GM12878 (cell line): Measurements from ENCODE around the gene CFAP58.

Experiments used
- CTCF ChIP-seq, 3 experiments: IDR thresholded peaks in 2 of 3; conservative IDR thresholded peaks in 1 of 3; 2 replicates each; pipeline ENCODE4 v1.5.1; 2011; ENCODE audit warnings: low read depth in 3 of 3, low read length in 3 of 3, mild to moderate bottlenecking in 3 of 3, control low read depth in 2 of 3, moderate library complexity in 2 of 3, inconsistent platforms in 1 of 3, mixed read lengths in 1 of 3; ENCODE audit not compliant: control insufficient read depth in 2 of 3, insufficient read depth in 1 of 3; ENCODE audit errors: extremely low read depth in 1 of 3
- EP300 ChIP-seq, 2 experiments: fragments of 150-350 bp in 1 of 2; IDR thresholded peaks; 2 replicates each; pipeline ENCODE4 v1.6.1; 2011 to 2012; ENCODE audit warnings: low read depth in 2 of 2, low read length in 2 of 2, borderline replicate concordance in 1 of 2, improper control_type of control experiment in 1 of 2, inconsistent platforms in 1 of 2; ENCODE audit not compliant: control insufficient read depth in 1 of 2
- EZH2 ChIP-seq: IDR thresholded peaks from 2 replicates; pipeline ENCODE4 v1.6.1; 2012; ENCODE audit warnings: low read depth, mild to moderate bottlenecking, control low read depth, inconsistent platforms, low read length, borderline replicate concordance; ENCODE audit not compliant: control insufficient read depth
- HDAC6 ChIP-seq: fragments of 200-600 bp; sonication (generic); IDR thresholded peaks from one replicate; pipeline ENCODE4 v1.8.0; 2017; ENCODE audit warnings: antibody characterized with exemption; ENCODE audit not compliant: unreplicated experiment
- HSF1 ChIP-seq: fragments of 150-350 bp; IDR thresholded peaks from 2 replicates; pipeline ENCODE4 v1.6.1; 2014; ENCODE audit warnings: mild to moderate bottlenecking, low read depth, low read length
- LARP7 ChIP-seq: fragments of 450-650 bp; IDR thresholded peaks from 2 replicates; pipeline ENCODE4 v1.6.1; 2017; ENCODE audit warnings: mild to moderate bottlenecking
- MXI1 ChIP-seq: fragments of 150-350 bp; IDR thresholded peaks from 2 replicates; pipeline ENCODE4 v1.6.1; 2011; ENCODE audit warnings: low read depth, mild to moderate bottlenecking, inconsistent platforms, low read length, improper control_type of control experiment
- NFYB ChIP-seq: IDR thresholded peaks from 2 replicates; pipeline ENCODE4 v1.6.1; 2011; ENCODE audit warnings: low read depth, mild to moderate bottlenecking, low read length, improper control_type of control experiment, moderate library complexity; ENCODE audit not compliant: insufficient read depth
- POLR2A ChIP-seq: IDR thresholded peaks from 2 replicates; pipeline ENCODE4 v1.6.1; 2011; ENCODE audit warnings: low read depth, mild to moderate bottlenecking, low read length
- RCOR1 ChIP-seq: conservative IDR thresholded peaks from 2 replicates; pipeline ENCODE4 v1.6.1; 2012; ENCODE audit warnings: low read depth, low read length, improper control_type of control experiment
- REST ChIP-seq: IDR thresholded peaks from 2 replicates; pipeline ENCODE4 v1.6.1; 2012; ENCODE audit warnings: mild to moderate bottlenecking, low read depth, low read length
- YY1 ChIP-seq: IDR thresholded peaks from 2 replicates; pipeline ENCODE4 v1.6.1; 2011; ENCODE audit warnings: low read depth, mild to moderate bottlenecking, low read length

GRCh38 chr10:104487794-104488438 is 134.3 kb downstream of the CFAP58 start:
- TF ChIP-seq EZH2 = no peak
- TF ChIP-seq REST = no peak
- TF ChIP-seq CTCF (IDR thresholded peaks at IDR 0.05 in 2 of 3, conservative IDR thresholded peaks at IDR 0.05 in 1 of 3; ENCODE audit: control insufficient read depth in 2 of 3, extremely low read depth in 1 of 3, insufficient read depth in 1 of 3, low read depth in 3 of 3, low read length in 3 of 3) = no peak
- no peak for TF ChIP-seq RCOR1
- TF ChIP-seq MXI1 = no peak
- no peak for TF ChIP-seq NFYB
- no peak for TF ChIP-seq EP300 (IDR thresholded peaks at IDR 0.05; ENCODE audit: borderline replicate concordance in 1 of 2, control insufficient read depth in 1 of 2, low read depth in 2 of 2, low read length in 2 of 2)
- TF ChIP-seq POLR2A = no peak
- no peak for TF ChIP-seq YY1
- no peak for TF ChIP-seq HSF1
- no peak for TF ChIP-seq LARP7
- TF ChIP-seq HDAC6 = no peak
